RWPE2 (cell line): ENCODE data around the gene SLC25A47.
"Not testable (repeated sequence)": the region's sequence is repeated elsewhere in the genome, so short reads cannot be mapped to it uniquely, and the experiment has no call there.

Experiments
- ATAC-seq: fragments of 200-7000 bp; cut with Tn5 transposase; 3 replicates; pipeline ENCODE4 v1.9.1; 2021; ENCODE audit warnings: low read depth
- DNase-seq: peaks from one replicate; pipeline ENCODE4 v3.0.0-alpha.2; 2020; ENCODE audit warnings: low spot score
- H3K27ac ChIP-seq: fragments of 450-650 bp; 2 replicates; pipeline ENCODE4 v1.5.1; 2017; ENCODE audit warnings: mild to moderate bottlenecking; ENCODE audit not compliant: poor library complexity, severe bottlenecking
- H3K27me3 ChIP-seq: fragments of 250-450 bp; sonication (Bioruptor Pico); 2 replicates; pipeline ENCODE4 v1.5.1; 2021; ENCODE audit warnings: mild to moderate bottlenecking, moderate library complexity; ENCODE audit not compliant: insufficient read depth, poor library complexity, severe bottlenecking
- H3K36me3 ChIP-seq: fragments of 250-450 bp; sonication (Bioruptor Pico); 2 replicates; pipeline ENCODE4 v1.5.1; 2020; ENCODE audit warnings: low read depth, mild to moderate bottlenecking, moderate library complexity
- H3K4me1 ChIP-seq: fragments of 250-450 bp; sonication (Bioruptor Pico); 2 replicates; pipeline ENCODE4 v1.5.1; 2021; ENCODE audit warnings: mild to moderate bottlenecking, moderate library complexity; ENCODE audit not compliant: insufficient read depth, poor library complexity, severe bottlenecking
- H3K4me3 ChIP-seq: fragments of 250-450 bp; sonication (Bioruptor Pico); 2 replicates; pipeline ENCODE4 v1.5.1; 2021; ENCODE audit warnings: mild to moderate bottlenecking, moderate library complexity; ENCODE audit not compliant: severe bottlenecking
- H3K9me3 ChIP-seq: fragments of 250-450 bp; sonication (Bioruptor Pico); 2 replicates; pipeline ENCODE4 v1.5.1; 2021; ENCODE audit warnings: mild to moderate bottlenecking, moderate library complexity; ENCODE audit not compliant: severe bottlenecking
- TF ChIP-seq, protein P1 (sequence below): fragments of 450-650 bp; IDR thresholded peaks from one replicate; pipeline ENCODE4 v1.5.1; 2017; ENCODE audit warnings: mild to moderate bottlenecking, moderate library complexity; ENCODE audit not compliant: poor library complexity, severe bottlenecking

SLC25A47 gene

DNA sequence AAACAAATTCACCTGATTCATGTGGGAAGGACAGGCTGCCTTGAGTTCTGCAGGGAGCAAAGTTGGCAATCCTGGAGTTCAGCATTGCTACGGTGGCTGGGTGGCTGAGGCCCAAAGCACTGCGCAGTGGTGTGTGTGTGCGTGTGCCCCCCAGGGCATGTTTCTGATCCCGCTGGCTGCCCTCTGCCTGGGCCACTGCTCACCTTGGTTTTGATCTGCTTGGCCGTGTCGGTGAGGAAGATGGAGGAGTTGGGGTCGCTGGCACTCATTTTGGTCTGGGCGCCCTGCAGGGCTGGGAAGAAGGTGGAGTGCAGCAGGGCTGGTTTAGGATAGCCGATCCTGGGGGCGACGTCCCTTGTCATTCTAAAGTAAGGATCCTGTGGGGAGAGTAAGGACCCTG is 19.1 kb downstream of the SLC25A47 start:
- ATAC-seq (no peak), DNase-seq (no peak)
- Histone ChIP-seq H3K9me3 (no peaks in the 10 kb centered on the region), H3K4me1 (no peaks in the 10 kb centered on the region), H3K36me3 (peaks cover 82% of the 10 kb centered on the region), H3K4me3 (no peak overlapping the region), H3K27me3 (no peaks in the 10 kb centered on the region), H3K27ac (no peak overlapping the region)
- TF ChIP-seq, protein P1, sequence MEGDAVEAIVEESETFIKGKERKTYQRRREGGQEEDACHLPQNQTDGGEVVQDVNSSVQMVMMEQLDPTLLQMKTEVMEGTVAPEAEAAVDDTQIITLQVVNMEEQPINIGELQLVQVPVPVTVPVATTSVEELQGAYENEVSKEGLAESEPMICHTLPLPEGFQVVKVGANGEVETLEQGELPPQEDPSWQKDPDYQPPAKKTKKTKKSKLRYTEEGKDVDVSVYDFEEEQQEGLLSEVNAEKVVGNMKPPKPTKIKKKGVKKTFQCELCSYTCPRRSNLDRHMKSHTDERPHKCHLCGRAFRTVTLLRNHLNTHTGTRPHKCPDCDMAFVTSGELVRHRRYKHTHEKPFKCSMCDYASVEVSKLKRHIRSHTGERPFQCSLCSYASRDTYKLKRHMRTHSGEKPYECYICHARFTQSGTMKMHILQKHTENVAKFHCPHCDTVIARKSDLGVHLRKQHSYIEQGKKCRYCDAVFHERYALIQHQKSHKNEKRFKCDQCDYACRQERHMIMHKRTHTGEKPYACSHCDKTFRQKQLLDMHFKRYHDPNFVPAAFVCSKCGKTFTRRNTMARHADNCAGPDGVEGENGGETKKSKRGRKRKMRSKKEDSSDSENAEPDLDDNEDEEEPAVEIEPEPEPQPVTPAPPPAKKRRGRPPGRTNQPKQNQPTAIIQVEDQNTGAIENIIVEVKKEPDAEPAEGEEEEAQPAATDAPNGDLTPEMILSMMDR, result no peak

DNA sequence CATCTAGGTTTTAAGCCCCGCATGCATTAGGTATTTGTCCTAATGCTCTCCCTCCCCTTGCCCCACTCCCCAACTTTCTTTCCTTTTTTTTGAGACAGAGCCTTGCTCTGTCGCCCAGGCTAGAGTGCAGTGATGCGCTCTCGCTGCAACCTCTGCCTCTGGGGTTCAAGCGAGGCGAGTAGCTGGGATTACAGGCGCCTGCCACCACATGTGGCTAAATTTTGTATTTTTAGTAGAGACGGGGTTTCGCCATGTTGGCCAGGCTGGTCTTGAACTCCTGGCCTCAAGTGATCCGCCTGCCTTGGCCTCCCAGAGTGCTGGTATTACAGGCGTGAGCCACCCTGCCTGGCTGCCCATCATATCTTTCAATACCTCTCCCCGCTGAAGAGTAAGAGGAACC is 19.7 kb downstream of the SLC25A47 start:
- not testable (repeated sequence) for H3K27ac ChIP-seq, H3K9me3 ChIP-seq, H3K4me1 ChIP-seq, ATAC-seq, DNase-seq, H3K4me3 ChIP-seq, H3K27me3 ChIP-seq
- H3K36me3 ChIP-seq, result peaks cover 82% of the 10 kb centered on the region

GRCh38 chr14:100344657-100345056 is 21.5 kb downstream of the SLC25A47 start:
- DNase-seq, H3K27ac ChIP-seq, H3K4me3 ChIP-seq, H3K4me1 ChIP-seq, H3K9me3 ChIP-seq, H3K27me3 ChIP-seq, ATAC-seq: not testable (repeated sequence)
- peaks cover 86% of the 10 kb centered on the region for H3K36me3 ChIP-seq

DNA sequence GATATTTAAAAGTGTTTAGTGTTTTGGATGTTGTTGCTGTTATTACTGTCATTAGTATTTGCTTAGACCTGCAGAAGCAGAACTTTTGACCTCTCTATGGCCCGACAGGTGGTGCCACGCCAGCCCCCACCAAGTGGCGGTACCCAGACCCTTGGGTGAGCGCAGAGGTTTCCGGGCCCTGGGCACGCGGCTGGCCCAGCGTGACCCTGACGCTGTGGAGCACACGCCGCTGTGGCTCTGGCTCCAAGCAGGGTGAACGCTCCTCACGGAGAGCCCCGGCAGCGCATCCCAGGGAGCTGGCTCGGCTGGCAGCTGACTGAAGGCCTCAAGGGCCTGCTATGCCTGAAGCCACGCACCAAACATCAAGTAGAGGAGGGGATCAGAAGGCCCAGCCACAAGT is 22.6 kb downstream of the SLC25A47 start:
- Histone ChIP-seq H3K27ac (no peak overlapping the region), H3K36me3 (peaks cover 83% of the 10 kb centered on the region), H3K4me3 (no peak overlapping the region), H3K4me1 (no peaks in the 10 kb centered on the region), H3K9me3 (no peaks in the 10 kb centered on the region), H3K27me3 (no peaks in the 10 kb centered on the region)
- DNase-seq, result no peak
- ATAC-seq, result no peak
- TF ChIP-seq, protein P1, result no peak

- H3K36me3 ChIP-seq, result peaks cover 83% of the 10 kb centered on the region
Observed at GRCh38 chr14:100346306-100347091, 23.4 kb downstream of the SLC25A47 start.

More at GRCh38 chr14:100346306-100347091, 23.4 kb downstream of the SLC25A47 start:
- TF ChIP-seq, protein P1, result no peak
- Histone ChIP-seq H3K27ac (no peak overlapping the region), H3K4me1 (no peaks in the 10 kb centered on the region), H3K4me3 (no peak overlapping the region), H3K27me3 (no peaks in the 10 kb centered on the region), H3K9me3 (no peaks in the 10 kb centered on the region)
- ATAC-seq (no peak; the same call in 2 of the 3 replicates), DNase-seq (no peak)
